ENCODE measurements around the gene AP1B1.

The AP1B1 gene

GRCh38 chr22:29299136-29299900 is 89.1 kb downstream of the AP1B1 start:
- no peak for DNase-seq (ENCODE audit: low read depth)

DNA sequence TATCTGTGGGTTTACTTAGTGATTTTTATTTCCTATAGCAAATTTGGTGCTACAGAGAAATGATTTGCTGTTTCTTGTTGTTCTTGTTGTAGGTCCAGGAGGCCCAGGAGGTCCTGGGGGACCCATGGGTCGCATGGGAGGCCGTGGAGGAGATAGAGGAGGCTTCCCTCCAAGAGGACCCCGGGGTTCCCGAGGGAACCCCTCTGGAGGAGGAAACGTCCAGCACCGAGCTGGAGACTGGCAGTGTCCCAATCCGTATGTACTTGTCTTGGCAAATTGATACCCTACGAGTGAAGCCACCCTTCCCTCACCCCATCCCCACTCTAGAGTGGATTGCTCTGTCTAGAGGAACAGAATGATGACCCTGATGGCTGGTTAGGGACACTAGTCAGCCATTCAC is 89.7 kb downstream of the AP1B1 start:
- no peak for DNase-seq (ENCODE audit: low read depth)

DNA sequence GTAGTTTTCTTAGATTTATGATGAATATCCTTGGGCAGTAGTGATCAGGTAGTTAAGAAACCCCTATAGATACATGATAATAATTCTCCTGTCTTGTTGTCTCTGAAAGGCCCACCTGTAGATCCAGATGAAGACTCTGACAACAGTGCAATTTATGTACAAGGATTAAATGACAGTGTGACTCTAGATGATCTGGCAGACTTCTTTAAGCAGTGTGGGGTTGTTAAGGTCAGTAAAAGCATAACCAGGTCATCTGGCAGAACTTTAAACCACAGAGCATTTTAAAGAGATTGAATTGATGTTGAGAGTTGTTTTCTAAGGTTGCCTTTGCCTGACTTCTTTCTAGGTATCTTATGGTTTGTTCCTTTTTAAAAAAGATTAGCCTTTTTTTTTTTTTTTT is 96.0 kb downstream of the AP1B1 start:
- no peak for DNase-seq (ENCODE audit: low read depth)

- no peak for DNase-seq (ENCODE audit: low read depth)
Observed at GRCh38 chr22:29291215-29291614, 97.2 kb downstream of the AP1B1 start.

- DNase-seq (ENCODE audit: low read depth): no peak
Observed at GRCh38 chr22:29290061-29290460, 98.3 kb downstream of the AP1B1 start.

- DNase-seq (ENCODE audit: low read depth): no peak
Observed at GRCh38 chr22:29288837-29289236, 99.5 kb downstream of the AP1B1 start.

DNA sequence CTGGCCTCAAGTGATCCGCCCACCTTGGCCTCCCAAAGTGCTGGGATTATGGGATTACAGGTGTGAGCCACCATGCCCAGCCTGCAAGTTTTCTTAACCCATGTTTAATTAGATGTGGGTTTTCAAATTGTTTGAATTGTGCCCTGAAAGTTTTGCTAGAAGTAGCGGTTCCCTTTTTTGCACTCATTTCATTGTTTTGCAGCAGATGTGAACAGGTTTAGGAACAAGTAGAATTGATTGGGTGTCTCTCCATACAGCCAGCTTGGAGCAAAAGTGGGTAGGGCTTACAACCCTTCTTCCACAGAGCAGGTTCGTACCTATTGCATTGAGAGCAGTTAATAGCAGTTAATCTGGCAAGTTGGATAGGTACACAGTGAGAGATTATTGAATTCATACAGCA is 104.2 kb downstream of the AP1B1 start:
- no peak for DNase-seq (ENCODE audit: low read depth)

DNA sequence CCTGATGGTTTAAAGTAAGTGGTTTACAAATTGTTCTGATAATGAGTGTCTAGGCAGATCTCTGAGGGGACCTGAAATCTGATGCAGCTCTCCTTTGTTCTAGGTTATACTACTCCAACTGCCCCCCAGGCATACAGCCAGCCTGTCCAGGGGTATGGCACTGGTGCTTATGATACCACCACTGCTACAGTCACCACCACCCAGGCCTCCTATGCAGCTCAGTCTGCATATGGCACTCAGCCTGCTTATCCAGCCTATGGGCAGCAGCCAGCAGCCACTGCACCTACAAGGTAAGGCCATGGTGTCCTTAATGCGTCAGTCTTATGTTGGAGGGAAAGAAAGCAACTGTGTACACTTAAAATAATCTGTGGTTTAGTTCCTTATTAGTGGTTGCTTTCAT is 110.4 kb downstream of the AP1B1 start:
- DNase-seq (ENCODE audit: low read depth): no peak

Measured in activated gamma-delta T cell treated with anti-CD3 and anti-CD28 coated beads, Interleukin-2, amount 50 U/mL, for 16 hours (primary cell).